ENCODE measurements around the gene PSMA7. TPM values are rescaled to one million over a fixed set of nuclear protein-coding genes. Genes with fewer than 3 reads are reported as not detected.

PSMA7 gene
- total RNA-seq, 1 experiment from 2014 or later: 702 TPM

- H3K27ac Mint-ChIP-seq (ENCODE audit: unreplicated experiment): no peak overlapping the region
- no peak overlapping the region for H3K4me3 Mint-ChIP-seq (ENCODE audit: unreplicated experiment)
- no peak for TF ChIP-seq CTCF (IDR thresholded peaks at IDR 0.05; ENCODE audit: insufficient read depth in 1 of 2, low read depth in 1 of 2, low read length in 1 of 2, severe bottlenecking in 1 of 2, unreplicated experiment in 1 of 2)
- no peak overlapping the region for H3K4me3 ChIP-seq (ENCODE audit: low read depth, low read length)
- intact Hi-C loops (cut with micrococcal nuclease; ENCODE audit: unreplicated experiment): no loop called here
- BruUV-seq (replicated peaks): no TSS peak
- no peaks in the 10 kb centered on the region for H3K9me3 Mint-ChIP-seq (ENCODE audit: unreplicated experiment)
- peaks cover 96% of the 10 kb centered on the region for H3K36me3 Mint-ChIP-seq (ENCODE audit: insufficient read depth, unreplicated experiment)
- H3K27me3 Mint-ChIP-seq (ENCODE audit: insufficient read depth, unreplicated experiment): no peaks in the 10 kb centered on the region
- ChIA-PET POLR2A (no interaction called here), CTCF (interaction anchor here (0.8 kb wide), 1 partner anchor 128 kb away, joined by 3 read pairs; no protein-coding TSS in a partner anchor)
- H3K4me1 ChIP-seq: peaks cover 16% of the 10 kb centered on the region
- peaks cover 10% of the 10 kb centered on the region for H3K4me1 Mint-ChIP-seq (ENCODE audit: low read depth, unreplicated experiment)
- H3K36me3 ChIP-seq (ENCODE audit: control insufficient read depth, insufficient read depth, low read length): peaks cover 17% of the 10 kb centered on the region
- no peaks in the 10 kb centered on the region for H3K27me3 ChIP-seq (replicated peaks; ENCODE audit: control insufficient read depth, insufficient read depth, low read length)
- no peak for DNase-seq
- no peaks in the 10 kb centered on the region for H3K9me3 ChIP-seq
Measured at GRCh38 chr20:62138912-62139311, 4.3 kb downstream of the PSMA7 start.

- peak overlapping the region; percentile 28 for H3K27ac Mint-ChIP-seq (ENCODE audit: unreplicated experiment)
- no peak for DNase-seq
- Histone ChIP-seq H3K4me1 (peaks cover 16% of the 10 kb centered on the region), H3K4me3 (ENCODE audit: low read depth, low read length) (no peak overlapping the region), H3K27me3 (replicated peaks; ENCODE audit: control insufficient read depth, insufficient read depth, low read length) (no peaks in the 10 kb centered on the region), H3K36me3 (ENCODE audit: control insufficient read depth, insufficient read depth, low read length) (peaks cover 17% of the 10 kb centered on the region), H3K9me3 (no peaks in the 10 kb centered on the region)
- H3K4me1 Mint-ChIP-seq (ENCODE audit: low read depth, unreplicated experiment): peaks cover 10% of the 10 kb centered on the region
- no peaks in the 10 kb centered on the region for H3K27me3 Mint-ChIP-seq (ENCODE audit: insufficient read depth, unreplicated experiment)
- peak overlapping the region; percentile 12 for H3K4me3 Mint-ChIP-seq (ENCODE audit: unreplicated experiment)
- intact Hi-C loops (cut with micrococcal nuclease; ENCODE audit: unreplicated experiment): no loop called here
- BruUV-seq (replicated peaks): no TSS peak
- TF ChIP-seq CTCF (IDR thresholded peaks at IDR 0.05; ENCODE audit: insufficient read depth in 1 of 2, low read depth in 1 of 2, low read length in 1 of 2, severe bottlenecking in 1 of 2, unreplicated experiment in 1 of 2): no peak
- CTCF ChIA-PET: interaction anchor here (0.8 to 1.2 kb wide), 2 partner anchors 16 to 127 kb away, joined by 3 to 4 read pairs; partner anchors contain the start of gene LSM14B
- POLR2A ChIA-PET: no interaction called here
- H3K9me3 Mint-ChIP-seq (ENCODE audit: unreplicated experiment): no peaks in the 10 kb centered on the region
- peaks cover 96% of the 10 kb centered on the region for H3K36me3 Mint-ChIP-seq (ENCODE audit: insufficient read depth, unreplicated experiment)
Measured at GRCh38 chr20:62138204-62138543, 5.0 kb downstream of the PSMA7 start.

GRCh38 chr20:62137478-62138203 is 5.6 kb downstream of the PSMA7 start:
- H3K4me1 ChIP-seq: peaks cover 16% of the 10 kb centered on the region
- Mint-ChIP-seq H3K9me3 (ENCODE audit: unreplicated experiment) (no peaks in the 10 kb centered on the region), H3K4me3 (ENCODE audit: unreplicated experiment) (no peak overlapping the region), H3K27me3 (ENCODE audit: insufficient read depth, unreplicated experiment) (no peaks in the 10 kb centered on the region), H3K27ac (ENCODE audit: unreplicated experiment) (peak overlapping the region; percentile 28), H3K36me3 (ENCODE audit: insufficient read depth, unreplicated experiment) (peaks cover 97% of the 10 kb centered on the region), H3K4me1 (ENCODE audit: low read depth, unreplicated experiment) (peaks cover 10% of the 10 kb centered on the region)
- BruUV-seq (replicated peaks): no TSS peak
- intact Hi-C loops (cut with micrococcal nuclease; ENCODE audit: unreplicated experiment): loop anchor here (2.0 kb wide), 2 partner anchors 15 to 71 kb away; partner anchors contain the start of gene LSM14B
- TF ChIP-seq CTCF (IDR thresholded peaks at IDR 0.05; ENCODE audit: insufficient read depth in 1 of 2, low read depth in 1 of 2, low read length in 1 of 2, severe bottlenecking in 1 of 2, unreplicated experiment in 1 of 2): no peak
- no peak for DNase-seq
- peaks cover 17% of the 10 kb centered on the region for H3K36me3 ChIP-seq (ENCODE audit: control insufficient read depth, insufficient read depth, low read length)
- H3K9me3 ChIP-seq: no peaks in the 10 kb centered on the region
- H3K4me3 ChIP-seq (ENCODE audit: low read depth, low read length): no peak overlapping the region
- ChIA-PET CTCF (interaction anchor here (0.8 to 1.2 kb wide), 2 partner anchors 16 to 126 kb away, joined by 3 to 4 read pairs; partner anchors contain the start of gene LSM14B), POLR2A (interaction anchor here (2.0 kb wide), 1 partner anchor 71 kb away, joined by 13 read pairs; the partner anchor contains the start of gene TAF4)
- no peaks in the 10 kb centered on the region for H3K27me3 ChIP-seq (replicated peaks; ENCODE audit: control insufficient read depth, insufficient read depth, low read length)
